GM12891 (cell line): ENCODE data around the gene AP1M1.

Source experiments
- POLR2A ChIP-seq: IDR thresholded peaks from 2 replicates; pipeline ENCODE4 v1.6.1; 2011; ENCODE audit warnings: low read depth, low read length, control low read depth
- POLR2AphosphoS5 ChIP-seq: IDR thresholded peaks from 2 replicates; pipeline ENCODE4 v1.6.1; 2011; ENCODE audit warnings: low read depth, low read length, control low read depth
- SPI1 ChIP-seq: IDR thresholded peaks from 2 replicates; pipeline ENCODE4 v1.6.1; 2011; ENCODE audit warnings: low read depth, low read length, control low read depth
- TAF1 ChIP-seq: IDR thresholded peaks from 2 replicates; pipeline ENCODE4 v1.6.1; 2011; ENCODE audit warnings: low read depth, low read length, control low read depth

- no peak for TF ChIP-seq POLR2A
- TF ChIP-seq POLR2AphosphoS5 = no peak
- no peak for TF ChIP-seq SPI1
- TF ChIP-seq TAF1 = no peak
These were observed 30.3 kb downstream of the AP1M1 start for GRCh38 chr19:16227837-16228636.
